SK-N-SH treated with all-trans-retinoic acid at 6 μM for 48 hours (cell line): ENCODE measurements around the gene MIPEP.

Experiments used
- GLIS3 ChIP-seq: fragments of 250-450 bp; sonication (Bioruptor Pico); IDR thresholded peaks from 2 replicates; pipeline ENCODE4 v1.5.0; 2020; ENCODE audit warnings: mild to moderate bottlenecking, moderate library complexity
- RARB ChIP-seq: fragments of 250-450 bp; sonication (Bioruptor Pico); IDR thresholded peaks from 2 replicates; pipeline ENCODE4 v1.8.0; 2021; ENCODE audit warnings: mild to moderate bottlenecking, moderate library complexity
- ZNF565 ChIP-seq: fragments of 450-650 bp; formaldehyde crosslinking; conservative IDR thresholded peaks from 2 replicates; pipeline ENCODE4 v1.5.0; 2020; ENCODE audit warnings: low read depth, mild to moderate bottlenecking, moderate library complexity
- TF ChIP-seq, protein P1 (sequence below): fragments of 250-450 bp; sonication (Bioruptor Pico); IDR thresholded peaks from 2 replicates; pipeline ENCODE4 v1.8.0; 2020; ENCODE audit warnings: mild to moderate bottlenecking, moderate library complexity, borderline replicate concordance

DNA sequence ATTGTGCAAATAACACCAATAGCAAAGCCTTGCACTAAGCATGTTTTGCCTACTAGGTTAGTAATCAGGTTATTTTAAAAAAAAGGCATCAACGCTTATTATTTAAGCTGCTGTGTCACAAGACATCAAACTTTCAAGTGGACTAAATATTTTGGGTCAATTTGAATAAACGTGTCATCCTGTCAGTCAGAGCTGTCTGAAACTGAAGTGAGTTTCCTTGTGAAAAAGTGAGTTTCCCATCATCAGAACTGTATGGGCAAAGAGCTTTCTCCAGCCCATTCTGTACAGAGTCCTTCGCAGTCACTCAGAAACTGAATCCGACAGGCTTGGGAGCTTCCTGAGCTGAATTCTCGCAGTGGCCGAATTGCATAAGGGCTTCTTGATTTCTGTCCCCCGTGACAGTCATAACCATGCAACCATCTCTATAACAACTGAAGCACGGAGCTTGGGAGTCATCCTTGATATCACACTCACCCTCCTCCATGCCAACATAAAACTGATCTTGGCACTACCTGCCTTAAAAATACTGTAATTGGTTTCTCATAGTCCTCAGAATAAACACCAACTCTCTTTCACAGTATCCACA, 139.8 kb downstream of the MIPEP start:
- TF ChIP-seq RARB (CRISPR knock-in tag) (no peak), GLIS3 (CRISPR knock-in tag) (no peak), ZNF565 (CRISPR knock-in tag) (no peak)
- TF ChIP-seq, protein P1, sequence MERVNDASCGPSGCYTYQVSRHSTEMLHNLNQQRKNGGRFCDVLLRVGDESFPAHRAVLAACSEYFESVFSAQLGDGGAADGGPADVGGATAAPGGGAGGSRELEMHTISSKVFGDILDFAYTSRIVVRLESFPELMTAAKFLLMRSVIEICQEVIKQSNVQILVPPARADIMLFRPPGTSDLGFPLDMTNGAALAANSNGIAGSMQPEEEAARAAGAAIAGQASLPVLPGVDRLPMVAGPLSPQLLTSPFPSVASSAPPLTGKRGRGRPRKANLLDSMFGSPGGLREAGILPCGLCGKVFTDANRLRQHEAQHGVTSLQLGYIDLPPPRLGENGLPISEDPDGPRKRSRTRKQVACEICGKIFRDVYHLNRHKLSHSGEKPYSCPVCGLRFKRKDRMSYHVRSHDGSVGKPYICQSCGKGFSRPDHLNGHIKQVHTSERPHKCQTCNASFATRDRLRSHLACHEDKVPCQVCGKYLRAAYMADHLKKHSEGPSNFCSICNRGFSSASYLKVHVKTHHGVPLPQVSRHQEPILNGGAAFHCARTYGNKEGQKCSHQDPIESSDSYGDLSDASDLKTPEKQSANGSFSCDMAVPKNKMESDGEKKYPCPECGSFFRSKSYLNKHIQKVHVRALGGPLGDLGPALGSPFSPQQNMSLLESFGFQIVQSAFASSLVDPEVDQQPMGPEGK (CRISPR knock-in tag): no peak
